Right renal cortex interstitium (tissue), 3 donors: Measurements from ENCODE around the gene IL17REL. TPM values are rescaled to one million over a fixed set of nuclear protein-coding genes. Genes with fewer than 3 reads are reported as not detected.

Experiments used
- DNase-seq, 3 donors: peaks; one replicate each; pipeline ENCODE4 v3.0.0-alpha.2; 2013; ENCODE audit warnings: low read depth in 3 of 3, low spot score in 2 of 3
- polyA plus RNA-seq, 3 donors: library from polyadenylated mRNA; unstranded; fragments of 120-200 nt; gene quantifications; one replicate each; pipeline ENCODE4 v1.2.1, GENCODE V29; 2013; ENCODE audit not compliant: insufficient read length in 3 of 3

The IL17REL gene
- polyA plus RNA-seq, 3 donors, result 0.03 TPM; not detected in 2

DNA sequence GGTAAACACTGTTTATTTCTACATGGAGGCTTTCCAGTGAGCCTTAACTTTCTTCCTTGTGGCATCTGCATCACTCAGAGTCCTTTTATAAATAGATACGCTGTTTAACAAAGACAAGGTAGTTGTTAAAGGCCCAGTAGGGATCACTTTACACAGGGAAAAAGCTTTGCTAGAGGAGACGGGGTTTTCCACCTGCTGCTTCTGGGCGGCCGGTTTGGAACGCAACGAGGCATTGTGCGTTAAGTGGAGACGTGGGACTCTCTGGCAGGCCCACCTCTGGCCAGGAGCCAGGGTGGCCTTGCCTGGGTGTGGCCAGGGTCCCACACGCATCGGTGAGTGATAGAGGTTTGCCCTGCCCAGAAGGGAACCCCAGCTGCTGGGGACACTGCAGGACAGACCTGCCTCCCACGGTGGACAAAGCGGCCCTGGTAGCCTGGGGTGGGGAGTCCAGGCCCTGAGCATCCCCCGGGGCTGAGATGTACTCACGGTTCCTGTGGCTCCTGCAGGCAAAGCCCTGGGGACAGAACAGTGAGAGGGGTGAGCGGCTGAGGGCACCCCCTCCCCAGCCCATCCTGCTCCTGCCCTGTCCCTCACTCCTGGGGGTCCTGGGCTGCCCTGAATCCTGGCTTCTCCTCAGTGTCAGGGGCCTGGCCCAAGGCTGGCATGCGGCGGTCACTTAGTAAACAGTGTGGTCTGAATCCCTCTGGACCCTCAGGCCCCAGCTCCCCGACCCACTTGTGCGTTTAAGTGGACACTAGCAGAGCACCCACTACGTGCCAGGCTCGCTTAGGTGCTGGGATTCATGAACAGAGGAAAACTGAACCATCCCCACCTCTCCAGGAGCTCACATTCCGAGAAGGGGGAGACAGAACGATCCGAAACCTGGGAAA, 4.2 kb downstream of the IL17REL start:
- DNase-seq, result no peak

DNA sequence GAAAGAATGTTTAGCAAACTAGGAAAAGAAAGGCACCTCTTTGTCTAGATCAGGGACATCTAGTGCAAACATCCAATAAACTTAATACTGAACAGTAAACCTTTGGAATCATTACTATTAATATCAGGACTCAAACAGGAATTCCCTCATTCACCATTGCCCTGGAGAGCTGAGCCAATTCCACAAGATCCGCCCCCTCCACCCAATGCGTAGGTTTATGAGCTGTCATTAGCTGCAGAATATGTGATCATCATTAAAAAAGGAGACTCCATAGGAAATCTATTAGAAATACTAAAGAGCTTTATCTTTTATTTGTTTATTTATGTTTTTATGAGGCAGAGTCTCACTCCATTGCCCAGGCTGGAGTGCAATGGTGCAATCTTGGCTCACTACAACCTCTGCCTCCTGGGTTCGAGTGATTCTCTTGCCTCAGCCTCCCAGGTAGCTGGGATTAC, 5.5 kb downstream of the IL17REL start:
- DNase-seq, result no peak

DNA sequence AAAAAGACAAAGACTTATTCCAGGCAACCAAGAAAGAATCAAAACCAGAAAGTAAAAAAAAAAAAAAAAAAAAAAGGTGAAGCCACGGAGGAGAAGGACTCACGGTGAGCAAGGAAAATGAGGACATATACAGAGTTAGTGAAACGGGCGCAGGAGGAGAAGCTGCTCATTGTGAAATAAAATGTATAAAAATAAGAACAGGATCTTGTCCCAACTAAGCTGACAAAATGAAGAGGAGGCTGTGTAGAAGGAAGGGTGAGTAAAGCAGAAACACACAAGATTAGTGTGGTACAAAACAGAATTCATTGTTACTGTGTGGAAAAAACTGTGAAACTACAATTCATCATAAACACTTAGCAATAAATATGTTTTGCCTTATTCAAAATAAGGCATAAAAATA, 7.6 kb downstream of the IL17REL start:
- no peak for DNase-seq

DNA sequence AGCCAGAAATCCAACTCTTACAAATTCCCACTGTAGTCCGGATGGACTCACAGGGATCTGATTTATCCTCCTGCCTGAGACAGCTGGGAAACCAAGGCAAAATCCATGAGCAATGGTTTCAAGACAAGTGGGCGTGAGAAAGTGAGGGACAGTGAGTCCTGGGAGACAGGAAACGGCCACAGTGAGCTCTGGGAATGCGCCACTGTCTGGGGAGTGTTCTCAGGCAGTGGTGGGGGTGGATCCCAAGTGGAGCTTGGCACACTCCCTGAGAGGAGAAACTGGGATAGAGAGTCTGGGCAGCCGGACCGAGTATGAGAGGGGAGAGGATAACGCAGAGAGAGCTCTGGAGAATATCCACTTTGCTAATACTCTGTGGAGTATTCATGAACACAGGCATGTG, 9.8 kb downstream of the IL17REL start:
- no peak for DNase-seq

DNA sequence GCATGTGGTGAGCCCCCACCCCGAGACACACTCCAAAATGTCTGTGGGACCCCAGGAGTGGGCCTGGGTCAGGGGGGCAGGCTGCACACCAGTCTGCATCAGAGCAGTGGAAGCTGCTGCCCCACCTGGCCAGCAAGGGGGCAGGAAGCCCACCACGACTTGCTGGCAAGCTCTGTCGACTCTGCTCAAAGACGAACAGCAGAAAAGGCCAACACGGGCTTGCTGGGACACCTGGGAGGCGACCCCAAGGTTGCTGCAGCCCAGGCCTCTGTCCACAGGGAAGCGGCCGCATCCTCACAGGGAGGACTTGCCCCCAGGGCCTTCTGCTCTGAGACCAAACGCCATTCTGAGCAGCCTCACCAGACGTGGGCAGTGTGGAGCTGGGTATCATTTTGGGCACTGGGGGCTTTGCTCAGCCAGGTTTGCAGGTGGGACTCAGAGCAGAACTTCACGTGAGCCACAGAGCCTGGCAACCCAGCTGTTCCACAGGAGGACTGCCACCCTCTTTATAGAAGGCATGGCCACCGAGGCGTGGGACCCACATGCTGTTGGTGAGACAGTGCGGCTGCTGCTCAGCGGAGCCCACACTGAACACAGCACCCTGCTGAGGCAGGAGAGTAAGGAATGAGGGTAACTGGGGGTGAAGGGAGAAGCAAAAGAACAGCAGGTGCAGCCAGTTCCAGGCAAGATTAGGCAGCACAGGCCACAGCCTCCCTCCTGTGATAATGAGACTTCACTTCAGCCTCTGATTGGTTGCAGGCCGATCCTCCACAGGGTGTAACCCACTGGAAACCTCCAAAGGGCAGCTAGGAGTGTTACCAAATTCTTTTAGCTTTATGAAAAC, 11.0 kb downstream of the IL17REL start:
- no peak for DNase-seq

DNA sequence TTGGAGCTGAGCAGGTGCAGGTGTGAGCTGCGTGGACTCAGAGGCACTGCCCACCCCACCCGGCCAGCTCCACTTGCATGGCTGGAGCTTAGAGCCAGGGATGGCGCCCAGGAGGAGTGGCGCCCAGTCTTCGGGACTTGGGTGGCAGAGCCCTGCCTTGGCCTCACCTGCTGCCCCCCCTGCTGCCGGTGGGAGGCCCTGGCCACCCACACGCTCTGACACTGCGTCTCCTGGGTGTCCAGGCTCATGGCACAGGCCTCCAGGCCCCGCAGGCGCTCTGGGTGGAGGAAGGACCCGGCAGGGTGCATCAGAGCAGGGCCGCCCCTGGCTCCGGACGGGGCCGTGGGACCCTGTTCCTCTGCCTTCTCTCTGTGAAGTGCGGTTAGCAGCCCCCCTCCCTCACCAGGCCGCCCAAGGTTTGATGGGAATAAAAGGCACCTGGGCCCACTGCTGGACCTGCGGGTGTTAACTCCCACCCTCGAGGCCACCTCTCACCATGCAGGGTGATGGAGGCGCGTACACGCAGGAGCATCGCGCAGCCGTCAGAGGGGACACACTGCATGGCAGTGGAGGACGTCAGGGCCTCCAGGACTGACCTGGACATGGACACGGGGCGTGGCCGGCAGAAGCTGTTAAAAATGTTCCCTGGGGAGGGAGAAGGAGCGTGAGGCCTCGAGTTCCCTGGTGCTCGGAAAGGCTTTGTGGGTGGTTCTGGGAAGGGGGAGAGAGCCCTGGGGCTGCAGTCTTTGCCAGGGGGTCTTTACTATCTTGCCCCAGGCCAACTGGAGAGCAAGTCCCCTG, 11.8 kb downstream of the IL17REL start:
- no peak for DNase-seq

DNA sequence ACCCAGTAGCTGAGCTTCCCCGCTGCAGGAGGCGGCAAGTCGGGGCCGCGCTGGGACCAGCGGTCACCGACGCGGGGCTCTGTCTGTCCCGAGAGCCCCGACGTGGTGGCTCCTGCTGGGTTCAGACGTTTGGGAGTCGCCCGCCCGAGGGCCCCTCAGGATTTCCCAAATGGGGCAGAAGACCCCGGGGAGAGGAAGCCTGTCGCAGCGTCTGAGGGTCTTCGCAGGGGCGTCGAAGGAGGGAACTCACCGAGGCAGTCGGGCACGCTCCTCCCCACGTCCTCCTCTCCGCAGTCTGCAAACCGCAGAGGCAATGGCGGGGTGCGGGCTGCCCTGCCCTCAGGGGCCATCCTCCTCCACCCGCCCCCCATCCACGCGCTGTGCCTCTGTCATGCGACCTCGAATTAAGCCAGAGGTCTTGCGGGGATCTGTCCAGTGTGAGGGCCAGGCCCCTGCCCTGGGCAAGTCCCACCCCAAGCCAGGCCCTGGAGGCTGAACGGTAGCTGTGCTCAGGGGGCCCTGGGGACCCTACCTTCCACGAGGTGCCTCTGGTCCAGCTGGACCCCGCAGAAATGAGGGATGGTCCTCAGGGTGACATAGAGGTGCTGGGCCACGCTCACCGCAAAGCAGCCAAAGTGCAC, 12.5 kb downstream of the IL17REL start:
- DNase-seq, result no peak

DNA sequence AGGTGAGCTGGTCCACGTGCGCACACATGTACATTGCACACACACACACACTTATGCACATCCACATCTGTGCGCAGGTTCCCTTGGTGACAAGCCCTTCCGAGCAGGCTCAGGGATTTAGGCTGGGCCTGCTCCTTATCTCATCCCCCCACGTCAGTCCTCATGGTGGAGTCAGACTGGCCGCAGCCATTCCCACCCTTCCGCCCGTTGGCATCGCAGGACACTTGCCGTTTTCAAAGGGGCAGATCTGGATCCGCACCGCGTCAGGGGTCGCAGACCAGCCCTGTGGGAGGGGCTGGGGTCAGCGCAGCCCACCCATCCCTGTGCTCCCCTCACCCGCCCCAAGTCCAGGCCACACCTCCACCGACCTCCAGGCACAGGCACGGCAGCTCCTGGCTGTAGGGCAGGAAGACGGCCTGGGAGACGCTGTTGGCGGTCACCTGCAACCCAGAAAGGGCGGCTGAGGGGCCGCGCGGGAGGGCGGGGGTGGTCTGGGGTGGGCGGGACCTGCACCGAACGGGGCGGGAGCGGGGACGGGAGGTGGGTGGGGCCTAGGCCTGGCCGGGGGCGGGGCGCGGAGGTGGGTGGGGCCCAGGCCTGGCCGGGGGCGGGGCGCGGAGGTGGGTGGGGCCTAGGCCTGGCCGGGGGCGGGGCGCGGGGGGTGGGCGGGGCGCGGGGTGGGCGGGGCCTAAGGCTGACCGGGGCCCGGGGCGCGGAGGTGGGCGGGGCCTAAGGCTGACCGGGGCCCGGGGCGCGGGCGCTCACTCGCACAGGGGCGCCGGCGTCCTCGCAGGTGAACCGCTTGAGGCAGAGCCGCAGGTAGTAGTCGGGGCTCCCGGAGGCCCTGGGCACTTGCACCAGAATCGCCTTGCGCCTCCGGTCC, 13.3 kb downstream of the IL17REL start:
- no peak for DNase-seq

DNA sequence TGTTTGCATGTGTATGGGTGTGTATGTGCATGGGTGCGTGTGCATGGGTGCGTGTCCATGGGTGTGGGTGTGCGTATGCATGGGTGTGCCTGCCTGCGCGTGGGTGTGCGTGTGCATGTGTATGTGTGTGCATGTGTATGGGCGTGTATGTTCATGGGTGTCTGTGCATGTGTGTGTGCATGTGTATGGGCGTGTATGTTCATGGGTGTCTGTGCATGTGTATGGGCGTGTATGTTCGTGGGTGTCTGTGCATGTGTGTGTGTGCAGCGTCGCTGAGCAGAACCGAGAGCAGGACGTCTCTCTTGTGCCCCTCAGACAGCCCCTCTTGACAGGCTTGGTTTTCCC, 13.9 kb downstream of the IL17REL start:
- no peak for DNase-seq

DNA sequence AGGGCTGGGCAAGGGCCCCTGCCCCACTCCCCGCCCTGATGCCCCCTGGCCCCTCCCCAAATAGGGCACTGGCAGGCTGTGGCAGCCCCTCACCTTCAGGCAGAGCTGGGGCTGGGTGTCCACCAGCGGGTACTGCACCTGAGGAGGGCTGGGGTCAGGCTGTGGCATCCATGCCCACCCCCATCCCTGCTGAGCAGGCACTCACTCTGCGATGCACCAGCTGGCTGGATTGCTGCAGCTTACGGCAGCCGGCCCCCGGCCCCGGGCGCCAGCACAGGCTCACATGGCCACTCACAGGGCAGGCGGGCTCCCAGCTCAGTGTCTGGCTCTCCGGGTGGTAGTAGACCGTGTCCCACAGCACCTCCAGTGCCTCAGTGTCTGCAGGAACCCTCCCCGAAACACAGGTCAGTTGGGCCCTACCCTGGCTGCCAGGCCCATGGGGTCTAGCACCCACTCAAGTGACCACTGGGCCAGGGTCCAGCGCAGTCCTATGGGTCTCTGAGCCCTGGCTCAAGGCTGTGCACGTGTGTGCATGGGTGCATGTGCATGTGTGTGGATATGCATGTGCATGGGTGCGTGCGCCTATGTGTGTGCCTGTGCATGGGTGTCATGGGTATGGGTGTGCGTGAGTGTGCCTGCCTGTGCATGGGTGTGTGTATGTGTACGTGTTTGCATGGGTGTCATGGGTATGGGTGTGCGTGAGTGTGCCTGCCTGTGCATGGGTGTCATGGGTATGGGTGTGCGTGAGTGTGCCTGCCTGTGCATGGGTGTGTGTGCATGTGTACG, 14.4 kb downstream of the IL17REL start:
- no peak for DNase-seq

DNA sequence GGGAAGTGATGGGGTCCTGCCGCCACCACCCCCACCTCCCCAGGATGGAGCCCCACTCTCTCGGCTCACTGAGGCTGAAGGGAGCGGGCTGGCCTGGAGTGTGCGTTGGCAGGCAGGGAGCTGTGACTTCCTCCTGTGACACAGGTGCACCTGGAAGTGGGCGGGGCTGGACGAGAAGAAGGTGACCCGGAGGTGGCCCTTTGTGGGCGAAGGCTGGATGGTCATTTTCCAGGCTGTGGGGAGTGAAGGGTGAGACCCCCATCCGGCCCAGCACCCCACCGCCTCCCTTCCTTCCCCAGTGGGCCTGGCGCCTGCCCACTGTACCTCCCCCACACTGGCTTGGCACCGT, 15.3 kb downstream of the IL17REL start:
- no peak for DNase-seq

DNA sequence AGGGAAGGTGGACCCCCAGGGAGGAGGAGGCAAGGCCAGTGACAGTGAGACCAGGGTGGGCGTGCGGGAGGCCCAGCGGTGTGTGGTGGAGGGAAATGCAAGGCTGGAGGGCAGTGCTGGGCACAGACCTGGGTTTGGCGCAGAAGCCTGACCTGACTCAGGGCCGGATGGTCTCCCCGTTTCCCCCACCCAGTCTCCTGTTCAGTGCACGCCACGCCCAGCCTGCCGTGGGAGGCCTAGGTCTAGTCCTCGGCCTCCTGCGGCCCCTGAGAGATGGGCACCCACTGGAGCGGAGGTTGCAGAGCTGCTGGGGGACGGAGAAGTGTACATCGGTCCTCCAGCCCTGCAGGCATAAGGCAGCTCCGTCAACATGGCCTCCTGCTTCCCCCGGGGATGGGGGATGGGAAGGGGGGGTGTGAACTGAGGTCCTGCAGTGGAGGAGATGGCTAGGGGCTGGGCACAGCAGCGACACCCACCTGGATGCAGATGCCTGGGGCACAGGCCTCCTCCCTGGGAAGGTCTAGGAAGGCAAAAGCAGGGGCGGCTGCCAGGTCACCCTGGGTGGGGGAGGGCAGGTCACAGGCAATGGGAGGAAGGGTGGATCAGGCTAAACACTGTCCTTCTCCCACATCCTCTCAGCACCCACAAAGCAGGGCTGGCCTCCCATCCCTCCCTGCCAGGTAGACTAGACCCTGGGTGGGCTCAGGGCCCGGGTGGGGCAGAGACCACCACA, 15.9 kb downstream of the IL17REL start:
- DNase-seq, result no peak

DNA sequence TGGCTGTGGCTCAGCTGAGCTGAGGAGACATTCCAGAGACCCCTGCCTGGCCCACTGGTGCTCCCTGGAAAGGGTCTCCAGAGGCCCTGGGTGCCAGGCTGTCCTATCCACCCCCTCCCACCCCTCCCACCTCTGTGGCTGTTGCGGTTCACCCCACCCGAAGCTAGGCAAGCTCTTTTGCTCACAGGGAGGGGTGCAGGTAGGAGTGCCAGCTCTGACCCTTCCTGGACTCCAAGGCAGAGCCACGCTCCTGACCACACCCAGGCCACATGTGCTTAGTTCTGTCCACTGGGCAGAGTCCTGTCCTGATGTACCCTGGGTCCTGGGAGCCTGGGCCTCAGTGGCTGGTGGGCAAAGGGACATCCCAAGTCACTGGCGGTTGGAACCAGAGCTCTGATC, 16.4 kb downstream of the IL17REL start:
- no peak for DNase-seq

DNA sequence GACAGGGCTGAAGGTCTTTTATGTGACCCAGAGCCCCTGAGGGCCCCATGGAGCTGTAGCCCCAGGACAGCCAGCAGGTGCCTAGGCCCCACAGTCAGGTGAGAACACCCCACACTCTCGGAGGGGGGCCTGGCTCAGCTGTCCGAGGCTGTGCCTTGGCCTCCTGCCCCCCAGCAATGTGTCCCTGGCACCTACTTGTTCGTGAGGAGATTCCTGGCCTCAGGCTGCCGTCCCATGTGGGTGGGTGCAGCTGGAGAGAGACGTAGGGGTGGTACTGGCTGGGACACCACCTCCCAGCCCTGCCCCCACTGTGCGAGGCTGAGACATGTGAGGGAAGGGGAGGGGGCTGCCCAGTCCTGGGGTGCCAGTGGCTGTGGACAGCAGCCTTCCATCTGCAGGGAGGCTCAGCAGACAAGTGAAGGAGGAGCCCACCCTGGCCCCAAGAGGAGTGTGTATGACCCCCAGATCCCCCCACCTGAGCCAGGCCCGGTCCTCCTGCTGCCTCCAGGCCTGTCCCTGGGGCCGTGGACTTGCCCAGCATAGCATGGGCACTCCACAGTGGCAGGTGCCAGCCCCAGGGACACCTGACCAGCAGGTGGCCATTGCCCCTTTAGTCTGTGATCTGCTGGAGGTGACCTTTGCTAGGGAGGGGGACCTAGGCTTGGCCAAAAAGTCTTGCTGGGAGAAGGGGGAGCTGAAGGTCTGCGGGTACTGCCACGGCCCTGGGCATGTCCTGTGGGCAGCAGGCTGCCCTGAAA, 17.0 kb downstream of the IL17REL start:
- DNase-seq, result no peak

DNA sequence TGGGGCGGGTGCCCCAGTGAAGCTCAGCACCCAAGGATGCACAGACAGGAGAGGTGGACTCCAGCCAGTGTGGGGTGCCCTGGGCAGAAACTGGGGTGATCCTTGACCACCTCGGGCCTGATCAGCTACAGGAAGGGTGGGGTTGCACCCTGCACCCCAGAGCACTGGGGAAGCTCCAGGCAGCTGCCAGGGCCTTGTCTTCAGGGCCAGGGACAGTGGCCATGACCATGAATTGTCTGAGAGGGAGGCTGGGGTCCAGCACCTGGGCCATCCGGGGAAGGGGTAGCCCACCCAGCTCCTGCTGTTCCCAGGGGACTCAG, 17.6 kb downstream of the IL17REL start:
- no peak for DNase-seq

DNA sequence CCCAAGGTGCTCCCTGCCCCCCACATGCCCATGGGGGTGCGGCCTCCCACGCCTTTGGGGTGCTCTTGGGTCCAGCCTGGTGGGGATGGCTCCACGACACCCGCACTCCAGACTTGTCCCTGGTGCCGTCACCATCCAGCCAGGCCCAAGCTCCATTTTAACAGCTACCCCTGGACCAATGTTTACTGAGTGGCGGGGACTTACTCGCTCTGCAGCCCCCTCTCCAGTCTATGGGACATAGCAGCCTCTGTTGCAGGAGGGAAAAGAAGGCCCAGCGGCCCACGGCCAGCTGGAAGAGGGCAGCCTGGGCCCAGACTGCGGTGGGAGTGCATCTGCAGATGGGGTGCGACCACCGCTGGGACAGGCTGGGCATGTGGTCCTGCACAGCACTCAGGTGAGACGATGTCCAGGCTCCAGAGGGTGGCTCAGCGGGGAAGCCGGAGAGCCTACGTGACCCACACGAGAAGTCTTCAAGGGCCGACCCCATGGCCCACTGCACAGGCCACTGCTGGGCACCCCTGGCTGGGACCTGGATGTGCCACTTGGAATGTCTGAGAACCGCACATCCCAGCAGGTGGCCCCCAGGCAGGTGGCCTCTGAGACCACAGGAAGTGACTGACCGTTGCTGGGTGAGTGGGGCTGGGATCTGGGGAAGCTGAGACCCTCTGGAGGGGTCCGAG, 18.1 kb downstream of the IL17REL start:
- DNase-seq, result no peak
